OCI-LY1 (cell line): Measurements from ENCODE around the gene TMEM243.

Experiments used
- H2AFZ ChIP-seq: fragments of 200-600 bp; sonication (generic), shearing (Covaris generic); 2 replicates; pipeline ENCODE4 v1.6.0; 2014; ENCODE audit warnings: antibody characterized with exemption, mild to moderate bottlenecking, low read length
- H3F3A ChIP-seq: fragments of 200-600 bp; sonication (generic), shearing (Covaris generic); 2 replicates; pipeline ENCODE4 v1.6.0; 2014; ENCODE audit warnings: mild to moderate bottlenecking, antibody characterized with exemption, low read length, moderate library complexity; ENCODE audit not compliant: insufficient read depth
- H3K27ac ChIP-seq: fragments of 200-600 bp; sonication (generic); 2 replicates; pipeline ENCODE4 v1.5.1; 2014; ENCODE audit warnings: low read length, mixed run types, mild to moderate bottlenecking, low read depth; ENCODE audit not compliant: poor library complexity, severe bottlenecking
- H3K27me3 ChIP-seq: fragments of 200-600 bp; sonication (generic); 2 replicates; pipeline ENCODE4 v1.6.0; 2014; ENCODE audit warnings: antibody characterized with exemption, mild to moderate bottlenecking, low read length, moderate library complexity; ENCODE audit not compliant: insufficient read depth
- H3K36me3 ChIP-seq: fragments of 200-600 bp; sonication (generic); 2 replicates; pipeline ENCODE4 v1.6.1; 2014; ENCODE audit warnings: mild to moderate bottlenecking, antibody characterized with exemption, low read length, moderate library complexity, mixed read lengths; ENCODE audit not compliant: insufficient read depth
- H3K4me1 ChIP-seq: fragments of 200-600 bp; sonication (generic); 2 replicates; pipeline ENCODE4 v1.5.1; 2014; ENCODE audit warnings: mild to moderate bottlenecking, low read length, moderate library complexity; ENCODE audit not compliant: insufficient read depth, severe bottlenecking
- H3K4me2 ChIP-seq: fragments of 200-600 bp; sonication (generic), shearing (Covaris generic); 2 replicates; pipeline ENCODE4 v1.6.1; 2014; ENCODE audit warnings: low read length
- H3K4me3 ChIP-seq: fragments of 200-600 bp; sonication (generic); 2 replicates; pipeline ENCODE4 v1.5.1; 2014; ENCODE audit warnings: low read length, low read depth, mild to moderate bottlenecking, mixed read lengths; ENCODE audit not compliant: poor library complexity, severe bottlenecking
- H3K79me2 ChIP-seq: fragments of 200-600 bp; shearing (Covaris generic); 2 replicates; pipeline ENCODE4 v1.6.1; 2016; ENCODE audit warnings: mixed run types, low read length, mixed read lengths; ENCODE audit not compliant: insufficient read depth
- H3K9ac ChIP-seq: fragments of 200-600 bp; sonication (generic), shearing (Covaris generic); 2 replicates; pipeline ENCODE4 v1.6.1; 2014; ENCODE audit warnings: mild to moderate bottlenecking, low read length, mixed read lengths
- H3K9me2 ChIP-seq: fragments of 200-600 bp; sonication (generic), shearing (Covaris generic); 2 replicates; pipeline ENCODE4 v1.6.1; 2014; ENCODE audit warnings: low read depth, mild to moderate bottlenecking, low read length, mixed read lengths
- H3K9me3 ChIP-seq: fragments of 200-600 bp; shearing (Covaris generic); 2 replicates; pipeline ENCODE4 v1.6.1; 2014; ENCODE audit warnings: low read length, mixed read lengths
- H4K20me1 ChIP-seq: fragments of 200-600 bp; sonication (generic), shearing (Covaris generic); 2 replicates; pipeline ENCODE4 v1.6.0; 2016; ENCODE audit warnings: mild to moderate bottlenecking, low read length; ENCODE audit not compliant: insufficient read depth
- CTCF ChIP-seq: fragments of 200-600 bp; sonication (generic), shearing (Covaris generic); IDR thresholded peaks from 2 replicates; pipeline ENCODE4 v1.5.1; 2017; ENCODE audit warnings: mild to moderate bottlenecking, antibody characterized with exemption, low read length, moderate library complexity, mixed read lengths
- EZH2 ChIP-seq: fragments of 200-600 bp; sonication (generic), shearing (Covaris generic); IDR thresholded peaks from 2 replicates; pipeline ENCODE4 v1.8.0; 2017; ENCODE audit warnings: borderline replicate concordance, mixed run types, mild to moderate bottlenecking, antibody characterized with exemption, low read length, moderate library complexity, mixed read lengths

TMEM243 gene

GRCh38 chr7:87151729-87152111, 67.8 kb downstream of the TMEM243 start:
- Histone ChIP-seq H3K4me2 (peak overlapping the region; percentile 80), H3K9ac (peak overlapping the region; percentile 82), H3K36me3 (peaks cover 26% of the 10 kb centered on the region), H3K27me3 (no peaks in the 10 kb centered on the region), H3K4me3 (peak overlapping the region; percentile 84), H2AFZ (peak overlapping the region; percentile 18; the same call in 1 of the 2 replicates), H4K20me1 (no peaks in the 10 kb centered on the region), H3K9me2 (no peaks in the 10 kb centered on the region), H3K9me3 (no peaks in the 10 kb centered on the region), H3K79me2 (peaks cover 41% of the 10 kb centered on the region), H3K4me1 (peaks cover 44% of the 10 kb centered on the region), H3K27ac (peak overlapping the region; percentile 77), H3F3A (no peaks in the 10 kb centered on the region; the same call in 1 of the 2 replicates)
- TF ChIP-seq CTCF (no peak), EZH2 (no peak)

- Histone ChIP-seq H3K4me1 (peaks cover 38% of the 10 kb centered on the region), H3K27me3 (no peaks in the 10 kb centered on the region), H3K4me2 (peak overlapping the region; percentile 80), H2AFZ (peak overlapping the region; percentile 18; the same call in 1 of the 2 replicates), H3F3A (no peaks in the 10 kb centered on the region; the same call in 1 of the 2 replicates), H4K20me1 (no peaks in the 10 kb centered on the region), H3K36me3 (peaks cover 20% of the 10 kb centered on the region; the same call in 1 of the 2 replicates), H3K9me3 (no peaks in the 10 kb centered on the region), H3K9me2 (no peaks in the 10 kb centered on the region), H3K27ac (peak overlapping the region; percentile 77), H3K9ac (peak overlapping the region; percentile 82), H3K79me2 (peaks cover 36% of the 10 kb centered on the region), H3K4me3 (peak overlapping the region; percentile 84)
- TF ChIP-seq CTCF, result no peak
Measured at GRCh38 chr7:87151002-87151728, 68.4 kb downstream of the TMEM243 start.

GRCh38 chr7:87148332-87148955, 71.1 kb downstream of the TMEM243 start:
- H3K4me1 ChIP-seq, result peaks cover 22% of the 10 kb centered on the region
- H3F3A ChIP-seq, result no peaks in the 10 kb centered on the region; the same call in 1 of the 2 replicates
- H3K4me2 ChIP-seq, result no peak overlapping the region
- H3K27ac ChIP-seq, result no peak overlapping the region
- TF ChIP-seq CTCF (peak; percentile 81), EZH2 (no peak)
- no peak overlapping the region for H2AFZ ChIP-seq
- H3K36me3 ChIP-seq, result peaks cover 3% of the 10 kb centered on the region; the same call in 1 of the 2 replicates
- H3K9ac ChIP-seq, result no peak overlapping the region
- no peaks in the 10 kb centered on the region for H3K9me2 ChIP-seq
- no peaks in the 10 kb centered on the region for H4K20me1 ChIP-seq
- H3K27me3 ChIP-seq, result no peaks in the 10 kb centered on the region
- H3K79me2 ChIP-seq, result peaks cover 8% of the 10 kb centered on the region
- H3K9me3 ChIP-seq, result no peaks in the 10 kb centered on the region
- no peak overlapping the region for H3K4me3 ChIP-seq
